Tibial nerve (tissue), 4 donors: Measurements from ENCODE around the gene SLC9A9. TPM values are rescaled to one million over a fixed set of nuclear protein-coding genes. Genes with fewer than 3 reads are reported as not detected.

ENCODE experiments used
- DNase-seq, 2 donors: peaks; one replicate each; pipeline ENCODE4 v3.0.0-alpha.2; 2019; ENCODE audit warnings: low spot score in 2 of 2
- H3K27ac ChIP-seq, 4 donors: fragments of 200-600 bp; sonication (generic) in 3 of 4; one replicate each; pipeline ENCODE4 v1.5.1; 2017 to 2019; ENCODE audit warnings: mild to moderate bottlenecking in 1 of 4
- H3K27me3 ChIP-seq, 2 donors: fragments of 200-600 bp; sonication (generic) in 1 of 2; one replicate each; pipeline versions ENCODE4 v1.5.1 to v1.6.0; 2017 to 2019
- H3K36me3 ChIP-seq, 3 donors: fragments of 200-600 bp; sonication (generic); one replicate each; pipeline ENCODE4 v1.5.1; 2018 to 2019
- H3K4me1 ChIP-seq, 4 donors: fragments of 200-600 bp; sonication (generic) in 3 of 4; one replicate each; pipeline ENCODE4 v1.5.1; 2017 to 2019
- H3K4me3 ChIP-seq, 4 donors: fragments of 200-600 bp; sonication (generic) in 3 of 4; one replicate each; pipeline ENCODE4 v1.5.1; 2017 to 2019; ENCODE audit warnings: mild to moderate bottlenecking in 1 of 4, moderate library complexity in 1 of 4
- H3K9me3 ChIP-seq, 4 donors: fragments of 200-600 bp; sonication (generic) in 3 of 4; one replicate each; pipeline ENCODE4 v1.5.1; 2017 to 2019
- CTCF ChIP-seq, 5 experiments: fragments of 200-600 bp in 3 of 5; fragments of 450-650 bp in 2 of 5; sonication (generic) in 3 of 5; IDR thresholded peaks; one replicate each; pipeline ENCODE4 v1.5.1; 2016 to 2019; ENCODE audit warnings: antibody characterized with exemption in 5 of 5, mild to moderate bottlenecking in 3 of 5, moderate library complexity in 2 of 5
- EP300 ChIP-seq, 2 donors: sonication (generic); formaldehyde crosslinking; IDR thresholded peaks; one replicate each; pipeline ENCODE4 v1.6.1; 2017; ENCODE audit warnings: antibody characterized with exemption in 2 of 2, mild to moderate bottlenecking in 1 of 2
- POLR2A ChIP-seq, 2 donors: fragments of 450-650 bp; IDR thresholded peaks; one replicate each; pipeline ENCODE4 v1.6.1; 2017; ENCODE audit warnings: antibody characterized with exemption in 2 of 2, mild to moderate bottlenecking in 2 of 2, moderate library complexity in 2 of 2
- WGBS, 2 donors: methylation state at CpG; one replicate each; pipeline ENCODE4 v1.1.5; 2018; 5-methylcytosine and 5-hydroxymethylcytosine counted together
- total RNA-seq, 4 donors: library from RNA; depleted of rRNA; stranded (reverse); fragments of >200 nt; gene quantifications; one replicate each; pipeline ENCODE4 v1.1.0, GENCODE V29; 2016

Gene SLC9A9
- total RNA-seq, 4 donors from 2014 or later = 7.6 to 11.1 (median 9.2) TPM

DNA sequence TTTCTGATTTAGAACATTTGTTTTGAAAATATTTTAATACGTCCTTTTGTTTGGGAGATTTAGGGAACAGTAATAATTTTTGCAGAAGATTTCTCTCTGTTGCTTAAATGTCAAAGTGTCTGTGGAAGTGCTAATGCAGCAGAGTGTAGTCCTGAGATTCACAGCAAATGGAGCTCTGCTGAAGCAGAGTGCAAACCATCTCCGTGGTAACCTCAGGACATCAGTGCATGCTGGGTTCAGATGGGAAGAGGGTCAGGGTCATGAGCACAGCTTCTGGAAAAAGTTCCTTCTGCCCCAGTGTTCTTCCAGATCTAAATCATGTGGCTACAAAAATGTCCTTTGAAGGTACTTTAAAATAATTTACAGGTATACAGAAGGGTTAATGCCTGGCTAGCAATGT is 39.9 kb upstream of the SLC9A9 start:
- Histone ChIP-seq H3K4me3 (no peak overlapping the region), H3K4me1 (no peaks in the 10 kb centered on the region), H3K27me3 (no peaks in the 10 kb centered on the region), H3K27ac (no peak overlapping the region), H3K36me3 (no peaks in the 10 kb centered on the region), H3K9me3 (no peaks in the 10 kb centered on the region)
- no peak for DNase-seq
- TF ChIP-seq CTCF (IDR thresholded peaks at IDR 0.05) (no peak), POLR2A (IDR thresholded peaks at IDR 0.05) (no peak), EP300 (IDR thresholded peaks at IDR 0.05) (no peak)
- 44 to 53% methylated on average over 2 of the region's 2 CpGs for WGBS, 2 donors

DNA sequence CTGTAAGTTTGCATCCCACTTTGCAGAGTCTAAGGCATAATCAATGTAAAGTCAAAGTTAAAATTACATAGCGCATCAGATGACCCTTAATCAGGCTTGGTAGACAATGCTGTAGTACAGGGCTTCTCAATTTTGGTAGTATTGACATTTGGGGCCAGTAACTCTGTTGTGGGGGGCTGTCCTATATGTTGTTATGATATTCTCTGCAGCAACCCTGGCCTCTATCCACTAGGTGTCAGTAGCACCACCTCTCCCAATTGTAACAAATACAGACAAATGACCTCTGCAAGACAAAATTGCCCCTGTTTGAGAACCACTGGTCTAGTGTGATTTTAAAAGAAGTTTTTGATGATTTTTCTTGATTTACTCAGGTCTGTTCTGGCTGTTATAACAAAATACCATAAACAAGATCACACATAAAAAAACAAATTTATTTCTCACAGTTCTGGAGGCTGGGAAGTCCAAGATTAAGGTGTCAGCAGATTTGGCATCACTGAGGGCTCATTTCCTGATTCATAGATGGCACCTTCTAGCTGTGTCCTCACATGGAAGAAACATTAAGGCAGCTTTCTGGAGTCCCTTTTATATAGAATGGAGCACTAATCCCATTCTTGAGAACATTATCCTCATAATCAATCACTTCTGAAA is 37.6 kb upstream of the SLC9A9 start:
- no peaks in the 10 kb centered on the region for H3K27me3 ChIP-seq
- H3K9me3 ChIP-seq = no peaks in the 10 kb centered on the region
- DNase-seq = no peak
- no peak overlapping the region for H3K4me3 ChIP-seq
- no peaks in the 10 kb centered on the region for H3K36me3 ChIP-seq
- no peaks in the 10 kb centered on the region for H3K4me1 ChIP-seq
- no peak overlapping the region for H3K27ac ChIP-seq
- TF ChIP-seq EP300 (IDR thresholded peaks at IDR 0.05) (no peak), CTCF (IDR thresholded peaks at IDR 0.05) (peak; percentile 37 to 63 (median 44))
- WGBS, 2 donors = 94 to 96% methylated on average over 1 of the region's 1 CpG

DNA sequence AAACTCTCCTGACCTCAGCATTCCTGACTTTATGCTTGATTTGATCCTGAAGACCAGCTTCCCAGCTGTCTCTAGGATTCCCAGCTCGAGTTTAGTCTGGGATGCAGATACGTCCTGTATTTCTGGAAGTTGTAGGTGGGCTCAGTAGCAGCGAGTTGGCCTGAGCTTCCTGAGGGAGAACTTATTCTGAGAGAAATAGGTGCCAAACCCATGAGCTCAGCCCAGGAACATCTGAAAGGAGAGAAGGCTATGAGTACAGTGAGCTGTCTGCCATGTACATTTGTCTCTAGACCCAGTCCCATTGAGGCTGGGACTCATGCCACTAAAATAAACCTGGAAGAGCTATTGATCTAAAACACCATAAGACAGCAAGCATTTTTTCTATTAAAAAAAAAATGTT is 36.6 kb upstream of the SLC9A9 start:
- H3K27me3 ChIP-seq = no peaks in the 10 kb centered on the region
- no peaks in the 10 kb centered on the region for H3K4me1 ChIP-seq
- no peak for DNase-seq
- WGBS, 2 donors = 57 to 60% methylated on average over 3 of the region's 3 CpGs
- no peak overlapping the region for H3K27ac ChIP-seq
- TF ChIP-seq CTCF (IDR thresholded peaks at IDR 0.05) (no peak), POLR2A (IDR thresholded peaks at IDR 0.05) (no peak), EP300 (IDR thresholded peaks at IDR 0.05) (no peak)
- H3K9me3 ChIP-seq = no peaks in the 10 kb centered on the region
- H3K36me3 ChIP-seq = no peaks in the 10 kb centered on the region
- no peak overlapping the region for H3K4me3 ChIP-seq

DNA sequence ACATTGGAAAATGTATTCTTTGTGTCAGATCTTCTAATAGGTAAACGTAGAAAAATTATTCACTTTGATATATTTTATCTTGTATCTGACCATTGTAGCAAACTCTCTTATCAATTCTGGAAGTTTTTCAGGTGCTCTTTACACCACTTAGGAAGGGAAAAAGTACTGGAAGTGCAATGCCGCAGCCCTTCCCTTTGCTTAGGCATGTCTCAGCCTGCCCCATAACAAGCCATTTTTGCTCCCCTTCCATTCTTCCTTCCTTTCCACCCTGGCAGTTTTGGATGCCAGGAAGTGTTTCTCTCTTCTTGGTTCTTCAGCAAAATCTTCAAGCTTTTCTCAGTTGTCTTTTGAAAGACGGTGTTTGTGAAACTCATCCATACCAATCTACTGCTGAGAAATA is 34.9 kb upstream of the SLC9A9 start:
- H3K36me3 ChIP-seq = no peaks in the 10 kb centered on the region
- H3K9me3 ChIP-seq = no peaks in the 10 kb centered on the region
- H3K27ac ChIP-seq = no peak overlapping the region
- H3K27me3 ChIP-seq = no peaks in the 10 kb centered on the region
- H3K4me3 ChIP-seq = no peak overlapping the region
- H3K4me1 ChIP-seq = no peaks in the 10 kb centered on the region
- 79 to 85% methylated on average over 3 of the region's 3 CpGs for WGBS, 2 donors
- no peak for TF ChIP-seq CTCF (IDR thresholded peaks at IDR 0.05)
- TF ChIP-seq POLR2A (IDR thresholded peaks at IDR 0.05) = no peak
- no peak for TF ChIP-seq EP300 (IDR thresholded peaks at IDR 0.05)
- no peak for DNase-seq

- Histone ChIP-seq H3K9me3 (no peaks in the 10 kb centered on the region), H3K27me3 (no peaks in the 10 kb centered on the region), H3K36me3 (no peaks in the 10 kb centered on the region), H3K27ac (no peak overlapping the region), H3K4me1 (no peaks in the 10 kb centered on the region), H3K4me3 (no peak overlapping the region)
- WGBS, 2 donors = 87 to 93% methylated on average over 3 of the region's 3 CpGs
- no peak for TF ChIP-seq CTCF (IDR thresholded peaks at IDR 0.05)
- TF ChIP-seq POLR2A (IDR thresholded peaks at IDR 0.05) = no peak
- TF ChIP-seq EP300 (IDR thresholded peaks at IDR 0.05) = no peak
- DNase-seq = no peak
Measured at GRCh38 chr3:143881095-143881494, 32.8 kb upstream of the SLC9A9 start.
